ENCODE measurements around the gene KLHL21.

The KLHL21 gene

GRCh38 chr1:6592441-6592840, 10.2 kb downstream of the KLHL21 start:
- no peak for DNase-seq (ENCODE audit: low read depth)
- H3K4me3 ChIP-seq (ENCODE audit: control insufficient read depth, low read depth, low read length): no peak overlapping the region
- TF ChIP-seq CTCF (conservative IDR thresholded peaks at IDR 0.05; ENCODE audit: control insufficient read depth, insufficient read depth, low read depth, low read length): no peak

GRCh38 chr1:6591644-6592043, 11.0 kb downstream of the KLHL21 start:
- H3K4me3 ChIP-seq (ENCODE audit: control insufficient read depth, low read depth, low read length): no peak overlapping the region
- DNase-seq (ENCODE audit: low read depth): no peak
- TF ChIP-seq CTCF (conservative IDR thresholded peaks at IDR 0.05; ENCODE audit: control insufficient read depth, insufficient read depth, low read depth, low read length): no peak

- DNase-seq (ENCODE audit: low read depth): no peak
- H3K4me3 ChIP-seq (ENCODE audit: control insufficient read depth, low read depth, low read length): no peak overlapping the region
- TF ChIP-seq CTCF (conservative IDR thresholded peaks at IDR 0.05; ENCODE audit: control insufficient read depth, insufficient read depth, low read depth, low read length): no peak
Measured at GRCh38 chr1:6591222-6591621, 11.4 kb downstream of the KLHL21 start.

GRCh38 chr1:6590046-6590445, 12.6 kb downstream of the KLHL21 start:
- no peak for TF ChIP-seq CTCF (conservative IDR thresholded peaks at IDR 0.05; ENCODE audit: control insufficient read depth, insufficient read depth, low read depth, low read length)
- no peak for DNase-seq (ENCODE audit: low read depth)
- no peak overlapping the region for H3K4me3 ChIP-seq (ENCODE audit: control insufficient read depth, low read depth, low read length)

- H3K4me3 ChIP-seq (ENCODE audit: control insufficient read depth, low read depth, low read length): no peak overlapping the region
- DNase-seq (ENCODE audit: low read depth): no peak
- no peak for TF ChIP-seq CTCF (conservative IDR thresholded peaks at IDR 0.05; ENCODE audit: control insufficient read depth, insufficient read depth, low read depth, low read length)
Measured at GRCh38 chr1:6588893-6589520, 13.7 kb downstream of the KLHL21 start.

- DNase-seq (ENCODE audit: low read depth): no peak
Measured at GRCh38 chr1:6588128-6588892, 14.4 kb downstream of the KLHL21 start.

More at GRCh38 chr1:6588128-6588892, 14.4 kb downstream of the KLHL21 start:
- TF ChIP-seq CTCF (conservative IDR thresholded peaks at IDR 0.05; ENCODE audit: control insufficient read depth, insufficient read depth, low read depth, low read length): no peak
- no peak overlapping the region for H3K4me3 ChIP-seq (ENCODE audit: control insufficient read depth, low read depth, low read length)

Data from fibroblast of mammary gland (primary cell).